Lower leg skin (tissue), 4 donors: ENCODE measurements around the gene OSGEP. TPM values are rescaled to one million over a fixed set of nuclear protein-coding genes. Genes with fewer than 3 reads are reported as not detected.
A peak's percentile ranks its signal among the peaks of the same experiment; 100 is the strongest.
"Not testable (repeated sequence)": the region's sequence is repeated elsewhere in the genome, so short reads cannot be mapped to it uniquely, and the experiment has no call there.

Source experiments
- DNase-seq, 2 donors: peaks; one replicate each; pipeline ENCODE4 v3.0.0-alpha.2; 2019; ENCODE audit warnings: low spot score in 2 of 2
- H3K4me3 ChIP-seq: fragments of 200-600 bp; sonication (generic); 2 replicates; pipeline ENCODE4 v1.5.1; 2017; ENCODE audit warnings: mild to moderate bottlenecking, low read depth; ENCODE audit not compliant: poor library complexity, severe bottlenecking
- POLR2A ChIP-seq, 2 donors: fragments of 450-650 bp; IDR thresholded peaks; one replicate each; pipeline ENCODE4 v1.6.1; 2016 to 2017; ENCODE audit warnings: antibody characterized with exemption in 2 of 2, mild to moderate bottlenecking in 1 of 2, moderate library complexity in 1 of 2
- whole genome bisulfite sequencing, 2 donors: methylation state at CpG; one replicate each; pipeline ENCODE4 v1.1.5; 2018; 5-methylcytosine and 5-hydroxymethylcytosine counted together
- intact Hi-C: fragments of 100-400 bp; cut with DNase I; formaldehyde crosslinking; loops from one replicate; pipeline ENCODE4 v1.15.0; 2023; ENCODE audit warnings: low total_unique reads
- total RNA-seq, 4 donors: library from RNA; depleted of rRNA; stranded (reverse); fragments of >200 nt; gene quantifications; one replicate each; pipeline ENCODE4 v1.1.0, GENCODE V29; 2016
- TF ChIP-seq, protein P1 (sequence below), 3 donors: fragments of 450-650 bp; IDR thresholded peaks; one replicate each; pipeline ENCODE4 v1.5.1; 2016; ENCODE audit warnings: antibody characterized with exemption in 3 of 3, mild to moderate bottlenecking in 3 of 3, moderate library complexity in 2 of 3

The OSGEP gene
- total RNA-seq, 4 donors from 2014 or later, result 13.8 to 54.5 (median 35.8) TPM

DNA sequence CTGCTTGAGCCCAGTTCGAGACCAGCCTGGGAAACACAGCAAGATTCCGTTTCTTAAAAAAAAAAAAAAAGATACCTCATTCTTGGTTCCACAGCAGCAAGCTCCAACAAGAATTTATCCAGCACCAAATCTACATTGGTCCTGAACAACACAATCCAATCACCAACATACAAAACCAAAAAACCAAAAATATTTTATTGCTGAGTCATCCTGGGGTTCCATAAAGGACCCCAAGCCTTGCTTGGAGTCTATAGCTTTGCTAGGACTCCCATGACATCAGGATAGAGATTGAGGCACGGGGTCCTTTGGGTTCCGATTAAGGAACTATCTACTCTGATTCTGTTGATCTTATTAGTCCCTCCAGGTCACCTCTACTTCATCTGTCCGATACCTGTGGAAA is 7.7 kb downstream of the OSGEP start:
- H3K4me3 ChIP-seq, result no peak overlapping the region
- intact Hi-C loops, result no loop called here
- TF ChIP-seq POLR2A (IDR thresholded peaks at IDR 0.05), result no peak
- TF ChIP-seq, protein P1, sequence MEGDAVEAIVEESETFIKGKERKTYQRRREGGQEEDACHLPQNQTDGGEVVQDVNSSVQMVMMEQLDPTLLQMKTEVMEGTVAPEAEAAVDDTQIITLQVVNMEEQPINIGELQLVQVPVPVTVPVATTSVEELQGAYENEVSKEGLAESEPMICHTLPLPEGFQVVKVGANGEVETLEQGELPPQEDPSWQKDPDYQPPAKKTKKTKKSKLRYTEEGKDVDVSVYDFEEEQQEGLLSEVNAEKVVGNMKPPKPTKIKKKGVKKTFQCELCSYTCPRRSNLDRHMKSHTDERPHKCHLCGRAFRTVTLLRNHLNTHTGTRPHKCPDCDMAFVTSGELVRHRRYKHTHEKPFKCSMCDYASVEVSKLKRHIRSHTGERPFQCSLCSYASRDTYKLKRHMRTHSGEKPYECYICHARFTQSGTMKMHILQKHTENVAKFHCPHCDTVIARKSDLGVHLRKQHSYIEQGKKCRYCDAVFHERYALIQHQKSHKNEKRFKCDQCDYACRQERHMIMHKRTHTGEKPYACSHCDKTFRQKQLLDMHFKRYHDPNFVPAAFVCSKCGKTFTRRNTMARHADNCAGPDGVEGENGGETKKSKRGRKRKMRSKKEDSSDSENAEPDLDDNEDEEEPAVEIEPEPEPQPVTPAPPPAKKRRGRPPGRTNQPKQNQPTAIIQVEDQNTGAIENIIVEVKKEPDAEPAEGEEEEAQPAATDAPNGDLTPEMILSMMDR (IDR thresholded peaks at IDR 0.05), result no peak
- 91 to 95% methylated on average over 5 of the region's 5 CpGs for WGBS, 2 donors
- no peak for DNase-seq

DNA sequence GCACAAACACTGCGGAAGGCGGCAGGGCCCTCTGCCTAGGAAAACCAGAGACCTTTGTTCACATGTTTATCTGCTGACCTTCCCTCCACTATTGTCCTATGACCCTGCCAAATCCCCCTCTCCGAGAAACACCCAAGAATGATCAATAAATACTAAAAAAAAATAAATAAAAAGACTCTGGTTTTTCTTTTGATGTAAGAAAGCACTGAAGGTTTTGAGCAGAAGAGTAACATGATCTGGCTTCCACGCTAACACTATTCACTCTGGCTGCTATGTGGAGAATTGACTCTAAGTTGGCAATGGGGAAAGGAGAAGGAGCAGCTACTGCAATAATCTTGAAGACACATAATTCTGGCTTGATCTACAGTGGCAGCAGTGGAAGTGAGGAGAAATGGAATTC is 11.0 kb downstream of the OSGEP start:
- intact Hi-C loops, DNase-seq, H3K4me3 ChIP-seq: not testable (repeated sequence)
- 67 to 90% methylated on average over 2 to 4 of the region's 4 CpGs for WGBS, 2 donors

DNA sequence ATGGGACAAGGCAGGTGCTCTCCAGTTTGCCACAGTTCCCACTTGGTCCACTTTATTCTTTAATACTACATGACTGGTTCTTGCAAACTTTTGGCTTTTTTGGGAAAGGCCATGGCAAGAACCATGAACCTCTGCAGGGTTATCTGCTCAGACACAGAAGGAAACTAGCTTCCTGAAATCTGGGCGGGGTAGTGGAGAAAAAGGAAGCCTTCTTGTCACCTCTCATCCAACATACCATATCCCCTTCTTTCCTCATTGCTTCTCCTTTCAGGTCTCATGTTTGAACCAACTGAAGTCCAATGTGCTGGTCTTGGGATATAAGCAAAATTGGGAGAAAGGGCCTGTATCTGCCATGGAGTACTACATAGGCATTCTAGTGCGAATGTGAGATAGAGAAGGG is 13.2 kb downstream of the OSGEP start:
- TF ChIP-seq, protein P1 (IDR thresholded peaks at IDR 0.05), result no peak
- TF ChIP-seq POLR2A (IDR thresholded peaks at IDR 0.05), result no peak
- H3K4me3 ChIP-seq, result no peak overlapping the region
- intact Hi-C loops, result no loop called here
- DNase-seq, result peak in 1 of 2 donors; percentile 1
- WGBS, 2 donors, result 89 to 91% methylated on average over 2 of the region's 2 CpGs

DNA sequence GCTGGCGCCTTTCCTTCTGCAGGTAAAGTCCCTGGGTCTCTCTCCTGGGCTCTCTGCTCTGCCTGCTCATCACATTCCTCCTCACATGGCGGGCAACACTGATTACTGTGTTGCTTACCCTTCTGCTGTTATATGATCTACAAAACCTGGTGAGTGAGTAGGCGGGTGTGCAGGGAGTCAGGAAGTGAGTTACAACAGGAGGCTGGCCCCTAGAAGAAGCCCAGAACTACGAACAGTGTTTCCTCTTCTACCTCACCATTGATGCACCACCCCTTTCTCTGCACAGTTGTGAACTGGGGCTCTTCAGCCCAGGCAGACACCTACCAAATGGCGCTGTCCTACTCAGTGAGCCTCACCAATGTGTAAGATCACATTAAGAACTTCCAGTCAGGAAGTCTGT is 13.7 kb downstream of the OSGEP start:
- TF ChIP-seq, protein P1 (IDR thresholded peaks at IDR 0.05), result no peak
- no peak for TF ChIP-seq POLR2A (IDR thresholded peaks at IDR 0.05)
- intact Hi-C loops, result no loop called here
- WGBS, 2 donors, result 72 to 75% methylated on average over 5 of the region's 5 CpGs
- H3K4me3 ChIP-seq, result no peak overlapping the region
- DNase-seq, result no peak

DNA sequence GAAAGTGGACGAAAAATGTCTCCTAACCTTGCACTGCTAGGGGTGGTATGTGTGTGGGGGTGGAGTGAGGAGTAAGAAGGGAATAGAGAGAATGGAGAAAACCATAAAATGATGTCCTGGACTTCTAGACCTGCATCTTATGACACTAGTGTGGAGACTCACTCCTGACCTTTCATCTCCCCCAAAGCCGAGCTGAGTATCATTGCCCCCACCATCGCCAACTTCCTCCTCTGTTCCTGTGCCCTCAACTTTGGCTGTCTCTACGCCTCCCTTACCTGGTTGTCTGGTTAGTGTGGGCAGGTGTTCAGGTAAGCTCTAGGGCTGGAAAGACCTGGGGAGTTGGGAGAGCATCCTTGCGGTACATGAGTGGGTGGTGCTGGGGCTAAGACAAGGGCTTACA is 14.1 kb downstream of the OSGEP start:
- intact Hi-C loops, result no loop called here
- no peak for TF ChIP-seq POLR2A (IDR thresholded peaks at IDR 0.05)
- TF ChIP-seq, protein P1 (IDR thresholded peaks at IDR 0.05), result no peak
- no peak overlapping the region for H3K4me3 ChIP-seq
- WGBS, 2 donors, result 86 to 95% methylated on average over 5 of the region's 5 CpGs
- DNase-seq, result no peak

DNA sequence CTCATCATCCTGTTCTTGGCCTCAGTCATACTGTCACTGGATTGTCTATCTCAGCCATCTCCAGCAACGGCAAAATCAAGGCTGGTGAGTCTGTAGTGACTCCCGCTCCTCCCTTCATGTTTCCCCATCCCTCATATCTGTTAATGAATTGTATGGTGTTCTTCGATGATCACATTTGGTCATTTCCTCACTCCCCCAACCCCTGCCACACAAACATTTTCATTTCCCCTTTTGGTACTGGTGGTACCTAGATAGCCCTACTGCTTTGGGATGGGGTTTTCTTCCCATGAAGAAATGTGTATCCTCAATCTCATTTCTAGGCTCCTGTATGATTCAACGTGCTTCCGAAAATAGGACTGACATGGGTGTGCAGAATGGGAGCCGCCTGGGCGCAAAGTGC is 15.9 kb downstream of the OSGEP start:
- TF ChIP-seq POLR2A (IDR thresholded peaks at IDR 0.05), result no peak
- TF ChIP-seq, protein P1 (IDR thresholded peaks at IDR 0.05), result no peak
- intact Hi-C loops, result no loop called here
- DNase-seq, result no peak

More for the DNA sequence above, 15.9 kb downstream of the OSGEP start:
- WGBS, 2 donors, result 86 to 93% methylated on average over 7 of the region's 7 CpGs
- H3K4me3 ChIP-seq, result no peak overlapping the region
